NB4 (cell line): ENCODE data around the gene SLC9A2.
A peak's percentile ranks its signal among the peaks of the same experiment; 100 is the strongest.

Experiments
- DNase-seq: peaks from one replicate; pipeline ENCODE4 v3.0.0; 2010; ENCODE audit warnings: low read depth
- H3K4me3 ChIP-seq: one replicate; pipeline ENCODE4 v1.5.1; 2011; ENCODE audit warnings: mild to moderate bottlenecking, low read depth, low read length, moderate library complexity
- MYC ChIP-seq: IDR thresholded peaks from 2 replicates; pipeline ENCODE4 v1.6.1; 2011; ENCODE audit warnings: low read depth, low read length
- POLR2A ChIP-seq: IDR thresholded peaks from 2 replicates; pipeline ENCODE4 v1.6.1; 2011; ENCODE audit warnings: mild to moderate bottlenecking; ENCODE audit not compliant: insufficient read length; ENCODE audit errors: extremely low read depth
- TF ChIP-seq, protein P1 (sequence below): IDR thresholded peaks from 2 replicates; pipeline ENCODE4 v1.6.1; 2011; ENCODE audit warnings: low read depth, low read length
- TF ChIP-seq, protein P2 (sequence below): IDR thresholded peaks from one replicate; pipeline ENCODE4 v1.5.1; 2012; ENCODE audit warnings: low read depth, low read length

Gene SLC9A2

DNA sequence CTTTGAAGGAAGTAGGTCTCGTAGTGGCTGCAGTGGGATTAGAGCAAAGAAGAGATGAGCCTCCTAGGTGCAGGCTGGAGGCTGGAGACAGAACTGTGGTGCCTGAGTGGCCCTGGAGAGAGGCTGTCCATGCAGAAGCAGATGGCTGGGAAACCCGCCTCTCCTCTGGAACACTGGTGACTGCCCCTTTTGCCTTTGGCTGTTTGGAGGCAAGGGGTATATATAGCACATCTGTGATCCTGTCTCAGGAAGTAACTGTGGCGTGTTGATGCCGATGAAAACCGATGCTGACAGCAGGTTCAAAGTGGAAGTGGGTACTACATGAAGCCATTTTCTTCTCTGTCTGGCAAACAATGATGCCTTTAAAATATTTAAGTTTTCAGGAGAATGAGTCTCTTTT lies 43.5 kb downstream of the SLC9A2 start:
- TF ChIP-seq MYC (no peak), POLR2A (no peak)
- TF ChIP-seq, protein P1, sequence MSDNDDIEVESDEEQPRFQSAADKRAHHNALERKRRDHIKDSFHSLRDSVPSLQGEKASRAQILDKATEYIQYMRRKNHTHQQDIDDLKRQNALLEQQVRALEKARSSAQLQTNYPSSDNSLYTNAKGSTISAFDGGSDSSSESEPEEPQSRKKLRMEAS = no peak
- TF ChIP-seq, protein P2, sequence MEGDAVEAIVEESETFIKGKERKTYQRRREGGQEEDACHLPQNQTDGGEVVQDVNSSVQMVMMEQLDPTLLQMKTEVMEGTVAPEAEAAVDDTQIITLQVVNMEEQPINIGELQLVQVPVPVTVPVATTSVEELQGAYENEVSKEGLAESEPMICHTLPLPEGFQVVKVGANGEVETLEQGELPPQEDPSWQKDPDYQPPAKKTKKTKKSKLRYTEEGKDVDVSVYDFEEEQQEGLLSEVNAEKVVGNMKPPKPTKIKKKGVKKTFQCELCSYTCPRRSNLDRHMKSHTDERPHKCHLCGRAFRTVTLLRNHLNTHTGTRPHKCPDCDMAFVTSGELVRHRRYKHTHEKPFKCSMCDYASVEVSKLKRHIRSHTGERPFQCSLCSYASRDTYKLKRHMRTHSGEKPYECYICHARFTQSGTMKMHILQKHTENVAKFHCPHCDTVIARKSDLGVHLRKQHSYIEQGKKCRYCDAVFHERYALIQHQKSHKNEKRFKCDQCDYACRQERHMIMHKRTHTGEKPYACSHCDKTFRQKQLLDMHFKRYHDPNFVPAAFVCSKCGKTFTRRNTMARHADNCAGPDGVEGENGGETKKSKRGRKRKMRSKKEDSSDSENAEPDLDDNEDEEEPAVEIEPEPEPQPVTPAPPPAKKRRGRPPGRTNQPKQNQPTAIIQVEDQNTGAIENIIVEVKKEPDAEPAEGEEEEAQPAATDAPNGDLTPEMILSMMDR = no peak
- DNase-seq = no peak
- no peak overlapping the region for H3K4me3 ChIP-seq

DNA sequence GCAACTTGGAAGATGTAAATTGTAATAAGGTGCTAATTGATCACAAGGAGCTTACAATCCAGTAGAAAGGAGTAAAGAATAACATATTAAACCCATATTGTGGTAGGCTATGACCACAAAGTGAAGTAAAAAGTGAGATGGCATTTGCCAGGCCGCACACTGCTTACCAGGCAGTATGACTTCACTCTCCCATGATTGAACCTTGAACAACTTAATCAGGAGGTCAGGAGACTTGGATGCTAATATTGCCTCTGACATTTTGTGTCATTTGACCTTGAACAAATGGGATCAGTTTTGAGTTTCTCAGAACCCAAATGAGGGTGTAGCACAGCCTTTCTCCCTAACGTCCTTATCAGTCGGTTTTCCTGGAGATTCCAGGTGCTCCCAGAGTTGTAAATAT lies 44.0 kb downstream of the SLC9A2 start:
- TF ChIP-seq, protein P2 = no peak
- TF ChIP-seq MYC = no peak
- no peak for TF ChIP-seq POLR2A
- TF ChIP-seq, protein P1 = no peak
- DNase-seq = no peak
- H3K4me3 ChIP-seq = no peak overlapping the region

DNA sequence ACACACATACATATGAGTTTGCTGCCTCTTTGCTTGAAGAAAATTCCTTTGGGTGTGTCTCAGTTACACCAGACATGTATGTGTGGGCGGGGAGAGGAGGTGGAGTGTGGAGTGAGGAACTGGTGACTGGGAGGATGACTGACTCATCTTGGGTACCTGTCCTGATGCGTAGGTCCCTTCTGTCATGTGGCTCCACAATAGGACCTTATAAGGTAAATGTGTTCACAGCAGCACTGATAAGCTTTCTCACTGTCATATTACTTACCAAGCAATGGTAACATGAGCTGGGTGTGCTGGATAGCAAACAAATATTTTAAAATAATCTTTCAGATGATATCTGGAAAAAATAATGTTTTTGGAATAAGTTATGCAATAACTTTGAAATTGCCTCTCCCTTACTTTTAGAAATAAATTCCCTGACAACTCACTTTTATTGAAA lies 45.1 kb downstream of the SLC9A2 start:
- TF ChIP-seq MYC = no peak
- TF ChIP-seq, protein P2 = no peak
- no peak for TF ChIP-seq POLR2A
- TF ChIP-seq, protein P1 = no peak
- H3K4me3 ChIP-seq = no peak overlapping the region
- peak; percentile 15 for DNase-seq

- TF ChIP-seq POLR2A = no peak
- TF ChIP-seq, protein P2 = no peak
- TF ChIP-seq MYC = no peak
- TF ChIP-seq, protein P1 = no peak
- H3K4me3 ChIP-seq = no peak overlapping the region
- DNase-seq = no peak
These were observed 47.7 kb downstream of the SLC9A2 start for GRCh38 chr2:102667072-102667471.

DNA sequence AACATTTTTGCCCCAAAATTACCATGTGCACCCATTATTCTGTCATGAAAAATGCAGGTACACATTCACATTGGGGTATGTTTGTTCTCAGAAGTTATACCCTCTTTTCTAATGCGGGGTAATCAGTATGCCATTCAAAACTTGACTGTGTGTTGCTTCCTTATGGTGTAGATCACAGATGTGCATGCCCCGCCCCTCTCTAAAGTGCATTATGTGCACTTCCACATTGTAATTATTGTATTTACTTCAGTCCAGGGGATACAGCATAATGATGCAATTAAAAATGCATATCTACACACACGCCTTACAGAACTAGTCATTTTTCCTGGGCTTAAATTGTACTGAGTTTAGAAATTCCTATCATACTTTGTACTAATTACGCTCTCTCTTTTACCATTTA lies 48.8 kb downstream of the SLC9A2 start:
- no peak overlapping the region for H3K4me3 ChIP-seq
- TF ChIP-seq POLR2A (no peak), MYC (no peak)
- TF ChIP-seq, protein P1 = no peak
- TF ChIP-seq, protein P2 = no peak
- DNase-seq = no peak

GRCh38 chr2:102669401-102669800 lies 50.0 kb downstream of the SLC9A2 start:
- TF ChIP-seq, protein P1 = no peak
- TF ChIP-seq, protein P2 = no peak
- TF ChIP-seq MYC = no peak
- no peak for TF ChIP-seq POLR2A
- no peak for DNase-seq
- no peak overlapping the region for H3K4me3 ChIP-seq
